Colonic mucosa (tissue), 4 donors: Measurements from ENCODE around the gene PKMYT1. TPM values are rescaled to one million over a fixed set of nuclear protein-coding genes. Genes with fewer than 3 reads are reported as not detected.

Experiments used
- DNase-seq: peaks from one replicate; pipeline ENCODE4 v3.0.0-alpha.2; 2020
- H3K27ac ChIP-seq: fragments of 200-600 bp; one replicate; pipeline ENCODE4 v1.8.0; 2021
- H3K27me3 ChIP-seq: fragments of 200-600 bp; one replicate; pipeline ENCODE4 v1.8.0; 2021
- H3K36me3 ChIP-seq: fragments of 200-600 bp; one replicate; pipeline ENCODE4 v1.8.0; 2021
- H3K4me1 ChIP-seq: fragments of 200-600 bp; one replicate; pipeline ENCODE4 v1.8.0; 2021; ENCODE audit warnings: mild to moderate bottlenecking
- H3K4me3 ChIP-seq: fragments of 200-600 bp; one replicate; pipeline ENCODE4 v1.8.0; 2021
- H3K9ac ChIP-seq, 2 donors: one replicate each; pipeline ENCODE4 v1.7.0; 2013; ENCODE audit warnings: control low read depth in 2 of 2, low read depth in 2 of 2, low read length in 2 of 2
- H3K9me3 ChIP-seq: fragments of 200-600 bp; one replicate; pipeline ENCODE4 v1.8.0; 2021
- intact Hi-C: fragments of 100-400 bp; cut with DNase I; formaldehyde crosslinking; loops from one replicate; pipeline ENCODE4 v1.14.1; 2022
- total RNA-seq, 2 donors: library from RNA; stranded (reverse); fragmentation: NEBNext Ultra II Directional in 1 of 2; extraction: Animal tissue kit (Norgen Biotek cat#: 25700) in 1 of 2; gene quantifications; one replicate each; pipeline ENCODE4 v1.2.1, GENCODE V29; 2021
- TF ChIP-seq, protein P1 (sequence below): fragments of 200-600 bp; IDR thresholded peaks from one replicate; pipeline ENCODE4 v1.8.0; 2022; ENCODE audit warnings: antibody characterized with exemption, mild to moderate bottlenecking
- donor health status: healthy.
- donor health status: DM: no; HTN: no; CAD: no.
- donor health status: DM: no; HTN: no; CAD: no.

Gene PKMYT1
- total RNA-seq, 2 donors from 2014 or later = 9.5 to 76.6 TPM

GRCh38 chr16:3009568-3010390 lies 29.5 kb upstream of the PKMYT1 start:
- H3K27me3 ChIP-seq = peaks cover 5% of the 10 kb centered on the region
- H3K36me3 ChIP-seq = no peaks in the 10 kb centered on the region
- H3K9me3 ChIP-seq = no peaks in the 10 kb centered on the region
- no peak overlapping the region for H3K27ac ChIP-seq
- H3K9ac ChIP-seq = peak overlapping the region in 1 of 2 donors; percentile 58
- TF ChIP-seq, protein P1, sequence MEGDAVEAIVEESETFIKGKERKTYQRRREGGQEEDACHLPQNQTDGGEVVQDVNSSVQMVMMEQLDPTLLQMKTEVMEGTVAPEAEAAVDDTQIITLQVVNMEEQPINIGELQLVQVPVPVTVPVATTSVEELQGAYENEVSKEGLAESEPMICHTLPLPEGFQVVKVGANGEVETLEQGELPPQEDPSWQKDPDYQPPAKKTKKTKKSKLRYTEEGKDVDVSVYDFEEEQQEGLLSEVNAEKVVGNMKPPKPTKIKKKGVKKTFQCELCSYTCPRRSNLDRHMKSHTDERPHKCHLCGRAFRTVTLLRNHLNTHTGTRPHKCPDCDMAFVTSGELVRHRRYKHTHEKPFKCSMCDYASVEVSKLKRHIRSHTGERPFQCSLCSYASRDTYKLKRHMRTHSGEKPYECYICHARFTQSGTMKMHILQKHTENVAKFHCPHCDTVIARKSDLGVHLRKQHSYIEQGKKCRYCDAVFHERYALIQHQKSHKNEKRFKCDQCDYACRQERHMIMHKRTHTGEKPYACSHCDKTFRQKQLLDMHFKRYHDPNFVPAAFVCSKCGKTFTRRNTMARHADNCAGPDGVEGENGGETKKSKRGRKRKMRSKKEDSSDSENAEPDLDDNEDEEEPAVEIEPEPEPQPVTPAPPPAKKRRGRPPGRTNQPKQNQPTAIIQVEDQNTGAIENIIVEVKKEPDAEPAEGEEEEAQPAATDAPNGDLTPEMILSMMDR = no peak
- intact Hi-C loops = no loop called here
- H3K4me1 ChIP-seq = peaks cover 17% of the 10 kb centered on the region
- H3K4me3 ChIP-seq = no peak overlapping the region
- no peak for DNase-seq

DNA sequence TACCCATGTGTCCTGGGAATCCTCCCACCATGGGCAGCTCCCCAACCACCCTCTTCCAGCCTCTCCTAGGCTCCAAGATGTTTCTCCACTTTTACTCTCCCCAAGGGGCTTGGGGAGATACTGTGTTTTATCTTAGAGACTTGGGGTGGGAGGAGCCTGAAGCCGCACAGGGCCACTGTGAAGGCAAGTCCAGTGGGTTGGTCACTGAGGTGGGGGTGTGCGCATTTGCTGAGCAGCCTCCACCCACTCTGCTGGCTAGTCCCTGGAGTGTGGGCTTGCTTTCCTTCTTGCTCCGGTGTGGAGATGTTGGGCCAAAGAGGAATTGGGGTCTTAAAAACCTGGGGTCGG lies 28.4 kb upstream of the PKMYT1 start:
- TF ChIP-seq, protein P1 = no peak
- H3K4me3 ChIP-seq = no peak overlapping the region
- intact Hi-C loops = no loop called here
- H3K27ac ChIP-seq = peak overlapping the region; percentile 86
- DNase-seq = no peak
- H3K9ac ChIP-seq = peak overlapping the region in 1 of 2 donors; percentile 40
- no peaks in the 10 kb centered on the region for H3K9me3 ChIP-seq
- peaks cover 5% of the 10 kb centered on the region for H3K27me3 ChIP-seq
- no peaks in the 10 kb centered on the region for H3K36me3 ChIP-seq
- peaks cover 17% of the 10 kb centered on the region for H3K4me1 ChIP-seq

DNA sequence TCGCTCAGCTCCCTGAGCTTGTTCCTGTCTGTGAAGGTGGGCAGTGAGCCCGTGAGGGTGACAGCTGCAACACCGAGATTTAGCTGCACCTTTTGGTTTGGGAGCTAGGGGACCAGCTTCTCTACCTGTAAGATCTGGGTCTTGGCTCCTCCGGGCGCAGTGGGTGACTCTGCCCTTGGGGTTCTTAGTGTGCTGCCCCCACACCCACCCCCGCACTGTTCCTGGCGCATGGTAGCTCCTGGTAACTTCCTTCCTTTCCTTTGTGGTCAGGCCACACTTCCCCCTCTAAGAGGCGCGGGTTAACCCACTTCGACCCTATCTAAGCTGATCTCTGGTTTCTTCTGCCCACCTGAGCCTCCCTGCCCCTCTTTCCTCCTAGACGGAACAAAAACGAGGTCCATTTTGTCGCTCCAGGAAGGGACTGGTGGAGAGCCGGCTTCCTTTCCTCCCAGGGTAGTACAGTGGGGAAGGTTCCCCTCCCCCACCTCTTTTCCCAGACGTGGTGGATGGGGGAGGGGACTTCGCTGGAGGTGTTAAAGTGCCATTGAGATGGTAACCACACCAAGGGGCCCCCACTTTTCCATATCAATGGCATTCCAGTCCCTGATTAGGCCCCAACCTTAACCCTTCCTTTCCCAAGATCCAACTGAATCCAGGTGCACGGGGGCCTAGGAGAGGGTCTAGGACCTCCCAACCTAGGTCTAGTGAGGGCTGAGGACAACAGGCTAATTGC lies 27.9 kb upstream of the PKMYT1 start:
- no peak overlapping the region for H3K4me3 ChIP-seq
- TF ChIP-seq, protein P1 = no peak
- intact Hi-C loops = no loop called here
- H3K36me3 ChIP-seq = no peaks in the 10 kb centered on the region
- DNase-seq = no peak
- peak overlapping the region in 1 of 2 donors; percentile 84 for H3K9ac ChIP-seq
- peaks cover 17% of the 10 kb centered on the region for H3K4me1 ChIP-seq
- peaks cover 5% of the 10 kb centered on the region for H3K27me3 ChIP-seq
- peak overlapping the region; percentile 86 for H3K27ac ChIP-seq
- no peaks in the 10 kb centered on the region for H3K9me3 ChIP-seq

- peak overlapping the region; percentile 86 for H3K27ac ChIP-seq
- H3K9ac ChIP-seq = peak overlapping the region in 1 of 2 donors; percentile 84
- H3K27me3 ChIP-seq = peaks cover 5% of the 10 kb centered on the region
- intact Hi-C loops = no loop called here
- H3K9me3 ChIP-seq = no peaks in the 10 kb centered on the region
- TF ChIP-seq, protein P1 = no peak
- peaks cover 17% of the 10 kb centered on the region for H3K4me1 ChIP-seq
- no peak overlapping the region for H3K4me3 ChIP-seq
- H3K36me3 ChIP-seq = no peaks in the 10 kb centered on the region
- peak; percentile 86 for DNase-seq
Observed at GRCh38 chr16:3007059-3007956, 27.1 kb upstream of the PKMYT1 start.

DNA sequence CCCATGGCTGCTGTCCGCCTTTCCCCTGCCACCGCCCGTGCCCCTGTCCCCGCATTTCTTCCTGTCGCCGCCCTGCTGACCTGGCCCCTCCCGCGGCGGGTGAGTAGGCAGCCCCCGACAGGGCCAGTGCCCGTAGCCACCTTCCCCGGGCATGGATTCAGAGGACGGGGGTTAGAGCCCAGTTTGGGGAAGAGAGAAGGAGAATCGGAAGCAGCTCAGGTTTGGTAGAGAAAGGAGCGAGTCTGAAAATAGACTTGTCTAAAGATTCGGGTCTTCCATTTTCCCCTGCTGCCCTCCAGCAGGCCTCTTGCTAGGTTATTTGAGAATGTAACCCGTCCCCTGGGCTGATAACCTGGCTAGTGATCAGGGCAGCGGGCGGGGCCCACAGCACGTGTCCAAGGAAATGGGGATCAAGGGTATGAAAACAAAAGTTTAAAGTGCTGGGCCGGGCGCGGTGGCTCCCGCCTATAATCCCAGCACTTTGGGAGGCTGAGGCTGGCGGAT lies 24.6 kb upstream of the PKMYT1 start:
- TF ChIP-seq, protein P1 = no peak
- Histone ChIP-seq H3K4me3 (peak overlapping the region; percentile 33), H3K27me3 (no peaks in the 10 kb centered on the region), H3K9me3 (no peaks in the 10 kb centered on the region), H3K4me1 (peaks cover 17% of the 10 kb centered on the region), H3K9ac (peak overlapping the region; percentile 62 to 84), H3K36me3 (no peaks in the 10 kb centered on the region), H3K27ac (peak overlapping the region; percentile 86)
- intact Hi-C loops = no loop called here
- DNase-seq = peak; percentile 82
